NCI-H2029 treated with DMSO at 0.1 percent for 48 hours (cell line): ENCODE results near the gene KIF9.
"Not testable (repeated sequence)": the region's sequence is repeated elsewhere in the genome, so short reads cannot be mapped to it uniquely, and the experiment has no call there.

Experiments
- DNase-seq: peaks from one replicate; lab custom pipeline; 2025; lab: John Stamatoyannopoulos, UW

KIF9 gene

GRCh38 chr3:47295322-47295721 is 12.7 kb upstream of the KIF9 start:
- DNase-seq: no peak

- no peak for DNase-seq
These were observed 11.8 kb upstream of the KIF9 start for GRCh38 chr3:47294392-47294791.

- DNase-seq: no peak
These were observed 11.2 kb upstream of the KIF9 start for GRCh38 chr3:47293822-47294221.

GRCh38 chr3:47291754-47292420 is 9.3 kb upstream of the KIF9 start:
- not testable (repeated sequence) for DNase-seq

DNA sequence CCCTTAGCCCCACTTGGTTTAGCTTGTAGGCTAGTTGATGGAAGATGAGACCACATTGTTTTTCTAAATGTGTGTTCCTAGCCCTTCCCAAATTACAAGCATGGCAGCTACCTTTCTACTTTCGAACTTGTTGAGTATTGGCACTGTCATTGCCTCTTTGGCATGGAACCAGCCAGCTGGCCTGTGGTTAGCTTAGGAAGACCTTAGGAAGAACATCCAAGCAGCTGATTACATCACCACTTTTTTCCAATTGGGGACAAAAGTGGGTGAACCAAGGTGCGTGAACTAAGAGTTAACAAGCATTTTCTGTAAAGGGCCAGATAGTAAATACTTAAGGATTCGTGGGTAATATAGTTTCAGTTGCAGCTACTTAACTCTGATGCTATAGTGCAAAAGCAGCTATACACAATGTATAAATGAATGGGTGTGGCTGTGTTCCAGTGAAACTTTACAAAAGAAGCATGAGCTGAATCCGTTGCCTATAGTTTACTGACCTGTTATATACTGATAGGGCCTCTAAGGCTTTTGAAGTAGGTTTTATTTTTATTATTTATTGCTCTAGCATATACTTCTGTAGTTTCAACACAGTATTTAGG is 8.7 kb upstream of the KIF9 start:
- no peak for DNase-seq

DNA sequence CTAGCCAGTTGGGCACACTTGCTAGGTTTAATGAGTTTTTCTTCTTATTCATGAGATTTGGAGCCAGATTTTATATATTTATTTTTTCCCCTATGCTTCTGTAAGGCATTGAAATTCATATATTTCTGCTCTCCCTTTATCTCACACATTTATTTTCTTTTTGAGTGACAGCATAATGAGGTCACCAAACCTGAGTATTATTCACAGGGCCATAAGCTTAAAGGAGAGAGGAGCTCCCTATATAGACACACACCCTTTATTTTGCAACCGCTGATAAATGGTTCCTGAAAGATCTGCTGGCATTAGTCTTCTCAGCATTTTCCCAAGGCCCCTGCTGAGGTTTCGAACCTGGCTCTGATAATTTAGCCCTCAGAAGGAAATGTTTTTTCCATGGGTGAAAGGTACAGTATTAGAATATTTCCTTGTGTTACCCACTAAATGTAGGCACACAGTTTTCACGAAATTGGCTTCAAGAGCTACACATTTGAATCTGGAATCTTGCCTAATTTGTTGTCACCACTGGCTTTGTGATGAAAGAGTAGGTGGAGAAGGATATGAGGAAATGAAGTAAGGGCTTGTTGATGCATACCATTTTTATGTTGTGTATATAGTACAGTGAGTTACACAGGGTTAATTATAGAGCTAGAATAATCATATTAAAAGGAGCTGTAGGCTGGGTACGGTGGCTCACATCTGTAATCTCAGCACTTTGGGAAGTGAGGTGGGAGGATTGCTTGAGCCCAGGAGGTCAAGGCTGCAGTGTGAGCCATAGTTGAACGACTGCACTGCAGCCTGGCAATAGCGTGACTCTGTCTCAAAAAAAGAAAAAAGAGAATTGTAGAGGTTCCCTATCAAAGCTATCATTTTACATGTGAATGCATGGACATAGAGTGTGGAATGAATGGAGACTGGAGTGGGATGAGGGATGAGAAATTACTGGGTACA is 6.6 kb upstream of the KIF9 start:
- DNase-seq: no peak

DNA sequence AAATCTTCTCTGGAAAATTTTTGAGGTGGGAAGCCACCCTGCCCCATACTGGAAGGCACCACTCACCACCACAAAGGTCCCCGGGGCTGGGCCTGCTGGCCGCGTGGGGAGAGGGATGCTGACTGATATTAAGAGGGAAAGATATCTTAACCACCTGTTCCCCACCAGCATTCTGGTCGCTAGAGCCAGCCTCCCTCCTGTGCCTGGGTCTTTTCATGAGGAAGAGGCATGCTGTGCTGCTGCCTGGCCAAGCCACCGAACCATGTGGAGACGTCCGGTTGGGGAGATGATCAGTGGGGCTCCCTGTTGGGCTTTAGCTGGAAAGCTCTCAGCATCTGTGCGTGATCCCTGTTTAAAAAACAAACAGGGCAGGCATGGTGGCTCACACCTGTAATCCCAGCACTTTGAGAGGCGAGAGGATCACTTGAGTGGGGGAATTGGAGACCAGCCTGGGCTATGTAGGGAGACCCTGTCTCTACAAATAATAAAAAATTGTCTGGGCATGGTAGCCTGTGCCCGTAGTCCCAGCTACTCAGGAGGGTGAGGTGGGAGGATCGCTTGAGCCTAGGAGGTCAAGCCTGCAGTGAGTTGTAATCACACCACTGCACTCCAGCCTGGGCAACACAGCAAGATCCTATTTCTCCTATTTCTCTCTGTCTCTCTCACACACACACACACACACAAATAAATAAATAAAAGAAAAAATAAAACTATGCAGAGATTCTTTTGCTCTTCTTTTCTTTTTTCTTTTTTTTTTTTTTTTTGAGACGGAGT is 1.2 kb upstream of the KIF9 start:
- DNase-seq: no peak

GRCh38 chr3:47283193-47283537 is 566 bp upstream of the KIF9 start:
- DNase-seq: no peak

DNA sequence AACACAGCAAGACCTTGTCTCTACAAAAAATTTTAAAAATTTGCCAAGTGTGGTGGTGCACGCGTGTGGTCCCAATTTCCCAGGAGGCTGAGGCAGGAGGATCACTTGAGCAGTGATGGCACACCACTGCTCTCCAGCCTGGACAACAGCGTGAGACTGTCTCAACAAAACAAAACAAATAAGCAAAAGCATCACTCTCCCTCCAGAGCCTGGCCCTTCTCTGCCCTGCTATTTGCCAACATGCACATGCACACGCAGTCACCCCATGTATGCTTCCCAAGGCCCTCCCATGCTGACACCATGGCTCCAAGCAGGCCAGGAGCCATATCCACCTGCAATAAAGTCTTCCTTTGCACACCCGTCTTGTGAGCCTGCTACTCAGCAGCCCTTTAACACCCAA is 2.1 kb downstream of the KIF9 start:
- no peak for DNase-seq

DNA sequence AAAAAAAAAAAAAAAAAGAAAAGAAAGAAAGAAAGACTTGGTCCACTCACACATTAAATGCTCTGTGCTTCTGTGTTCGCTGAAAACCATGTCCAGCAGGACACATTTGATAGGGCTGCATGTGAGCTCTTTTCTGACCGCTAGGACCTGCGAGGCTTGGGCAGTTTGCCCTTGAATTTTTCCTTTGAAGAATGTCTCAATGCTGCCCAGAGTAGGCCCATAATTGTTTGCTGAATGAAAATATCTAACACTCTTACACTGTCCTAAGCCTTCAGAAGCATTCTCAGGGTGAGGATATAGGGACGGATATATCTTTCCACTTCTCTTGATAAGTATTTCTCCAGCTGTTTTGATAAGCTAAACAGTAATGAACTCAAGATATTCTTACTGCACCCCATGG is 6.0 kb downstream of the KIF9 start:
- no peak for DNase-seq

DNA sequence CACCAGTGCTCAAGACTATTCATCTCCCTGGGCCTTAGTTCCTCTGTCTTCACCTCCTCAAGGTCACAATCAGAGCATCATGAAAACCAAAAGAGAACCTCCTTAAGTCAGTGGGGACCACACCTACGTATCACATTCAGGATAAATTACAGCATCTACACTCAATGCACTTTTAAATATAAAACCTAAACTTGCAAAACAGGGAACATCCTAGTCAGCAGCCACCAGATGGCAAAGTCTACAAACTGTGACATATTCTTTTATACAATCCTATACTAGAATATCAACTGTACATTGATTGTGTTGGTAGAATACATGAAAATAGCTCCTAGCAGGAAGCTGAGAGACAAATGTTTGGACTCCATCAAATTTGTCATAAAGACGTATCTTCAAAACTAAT is 7.9 kb downstream of the KIF9 start:
- no peak for DNase-seq

DNA sequence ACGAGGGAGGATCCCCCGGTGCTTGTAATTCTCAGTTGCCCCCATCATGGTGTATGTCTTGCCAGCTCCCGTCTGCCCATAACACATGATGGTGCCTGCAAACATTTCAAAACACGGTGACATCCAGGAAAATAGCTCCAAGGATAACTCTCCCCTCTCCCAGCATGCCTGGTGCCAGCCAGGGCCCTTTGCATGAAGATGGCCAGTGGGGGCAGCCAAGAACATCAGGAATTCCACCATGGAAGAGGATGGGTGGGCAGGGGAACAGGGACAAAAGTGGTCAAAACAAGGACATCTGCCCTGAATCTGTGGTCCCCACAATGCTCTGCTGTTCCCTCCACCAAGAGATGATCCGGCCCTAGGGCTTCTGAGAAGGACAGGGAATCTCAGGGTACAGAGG is 9.0 kb downstream of the KIF9 start:
- no peak for DNase-seq

DNA sequence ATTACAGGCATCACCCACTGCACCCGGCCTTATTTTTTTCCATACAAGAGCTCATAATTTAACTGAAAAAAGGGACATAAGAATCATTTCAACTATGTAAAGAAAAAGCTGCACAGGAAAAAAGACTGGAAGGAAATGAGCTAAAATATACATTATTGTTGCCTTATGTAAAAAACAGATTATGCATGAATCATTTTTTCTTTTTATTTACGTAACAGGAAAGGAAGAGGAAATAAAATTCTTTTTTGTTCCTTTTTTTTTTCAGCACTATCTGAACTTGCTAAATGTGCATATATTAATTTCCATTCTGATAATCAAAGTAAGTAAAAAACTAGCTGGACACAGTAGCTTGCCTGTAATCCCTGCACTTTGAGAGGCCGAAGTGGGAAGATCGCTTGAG is 12.1 kb downstream of the KIF9 start:
- DNase-seq: no peak

GRCh38 chr3:47267490-47267824 is 15.1 kb downstream of the KIF9 start:
- DNase-seq: no peak

- no peak for DNase-seq
These were observed 15.7 kb downstream of the KIF9 start for GRCh38 chr3:47266709-47267489.

DNA sequence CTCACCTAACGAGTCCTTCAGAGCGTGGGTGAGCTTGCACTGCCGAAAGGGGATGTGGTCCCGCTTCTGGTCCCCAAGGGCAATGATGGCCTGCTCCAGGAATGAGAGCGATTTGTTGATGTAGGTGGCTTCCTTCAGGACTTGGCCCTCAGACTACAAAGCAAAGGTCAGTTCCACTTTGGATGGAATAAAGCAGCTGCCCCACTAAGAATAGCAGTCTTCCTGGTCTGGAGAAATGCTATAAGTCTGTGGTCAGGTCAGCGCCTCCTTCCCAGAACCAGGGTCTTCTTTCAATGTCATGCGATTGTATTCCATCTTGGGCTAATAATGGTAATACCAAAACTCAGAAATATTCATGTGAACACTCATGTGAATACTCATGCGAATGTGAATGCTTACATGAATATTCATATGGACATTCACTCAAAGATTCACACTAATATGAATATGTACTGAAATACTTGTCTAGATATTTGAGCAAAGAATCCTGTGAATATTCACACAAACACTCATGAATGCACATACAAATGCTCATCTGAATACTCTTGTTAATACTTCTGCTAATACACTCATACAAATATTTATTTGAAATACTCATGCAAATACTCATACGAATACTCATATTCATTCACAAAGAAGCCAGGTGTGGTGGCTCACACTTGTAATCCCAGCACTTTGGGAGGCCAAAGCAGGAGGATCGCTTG is 16.7 kb downstream of the KIF9 start:
- DNase-seq: no peak

DNA sequence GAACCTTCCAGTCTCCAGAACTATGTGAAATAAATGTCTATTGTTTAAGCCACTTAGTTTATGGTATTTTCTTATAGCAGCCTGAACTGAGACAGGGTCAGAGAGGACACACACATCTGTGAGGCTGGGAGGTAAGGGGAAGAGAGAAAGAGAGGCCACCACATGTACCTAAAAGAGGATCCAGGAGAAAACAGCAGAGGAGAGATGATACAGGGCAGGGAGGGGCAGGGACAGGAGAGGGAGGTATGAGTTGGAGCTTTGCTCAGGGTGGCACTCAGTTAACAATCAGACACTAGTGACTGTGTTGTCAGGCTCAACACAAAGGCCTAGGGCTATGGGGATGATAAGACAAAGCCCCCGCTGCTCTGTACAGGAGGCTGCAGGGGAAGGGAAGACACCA is 17.6 kb downstream of the KIF9 start:
- no peak for DNase-seq

DNA sequence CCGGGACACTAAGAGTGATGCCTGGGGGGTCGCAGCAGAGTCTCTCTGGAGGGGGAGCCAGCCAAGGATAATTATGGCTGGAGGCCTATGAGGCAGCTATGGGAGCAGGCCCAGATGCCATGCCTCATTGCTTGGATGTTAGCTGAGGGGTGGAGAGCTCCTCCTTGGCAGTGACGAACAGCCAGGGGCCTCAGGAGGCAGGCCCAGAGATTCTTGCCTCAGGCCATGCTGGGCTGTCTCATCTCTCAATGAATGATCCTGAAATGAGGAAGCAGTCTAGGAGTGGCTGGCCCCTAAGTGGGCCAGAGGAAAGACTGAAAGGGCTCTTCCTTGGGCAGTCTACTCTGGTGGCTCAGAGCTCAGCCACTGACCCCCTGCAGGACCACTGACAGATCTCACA is 21.3 kb downstream of the KIF9 start:
- DNase-seq: no peak

GRCh38 chr3:47260605-47261004 is 22.0 kb downstream of the KIF9 start:
- DNase-seq: no peak

DNA sequence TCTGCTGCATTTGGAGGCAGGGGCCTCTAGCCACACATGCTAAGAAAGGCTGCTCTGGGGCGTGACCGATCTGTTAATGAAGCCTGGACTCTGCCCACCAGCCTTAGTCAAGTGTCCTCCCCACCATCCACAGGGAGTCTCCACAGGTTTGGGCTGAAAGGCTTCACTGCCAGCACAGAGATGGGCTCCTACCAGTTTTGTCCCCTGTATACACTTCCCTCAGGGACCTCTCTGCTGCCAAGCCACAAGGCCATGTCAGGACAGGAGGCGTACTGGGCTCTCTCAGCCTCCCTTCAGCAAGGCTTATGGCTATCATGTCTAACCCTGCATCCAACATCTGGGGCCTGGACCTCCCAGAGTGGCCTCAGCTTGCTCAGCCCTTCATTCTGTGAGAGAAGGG is 23.5 kb downstream of the KIF9 start:
- DNase-seq: no peak

- not testable (repeated sequence) for DNase-seq
These were observed 26.3 kb downstream of the KIF9 start for GRCh38 chr3:47256331-47256730.
